Fibroblast of mammary gland (primary cell): ENCODE measurements around the gene LRGUK.

Source experiments
- DNase-seq: peaks from one replicate; pipeline ENCODE4 v3.0.0-alpha.2; 2010; ENCODE audit warnings: low read depth
- H3K4me3 ChIP-seq: 2 replicates; pipeline ENCODE4 v1.5.1; 2011; ENCODE audit warnings: low read depth, mild to moderate bottlenecking, low read length, moderate library complexity; ENCODE audit not compliant: control insufficient read depth
- TF ChIP-seq, protein P1 (sequence below): conservative IDR thresholded peaks from 2 replicates; pipeline ENCODE4 v1.5.1; 2011; ENCODE audit warnings: low read depth, low read length, inconsistent platforms; ENCODE audit not compliant: control insufficient read depth, insufficient read depth

LRGUK gene

DNA sequence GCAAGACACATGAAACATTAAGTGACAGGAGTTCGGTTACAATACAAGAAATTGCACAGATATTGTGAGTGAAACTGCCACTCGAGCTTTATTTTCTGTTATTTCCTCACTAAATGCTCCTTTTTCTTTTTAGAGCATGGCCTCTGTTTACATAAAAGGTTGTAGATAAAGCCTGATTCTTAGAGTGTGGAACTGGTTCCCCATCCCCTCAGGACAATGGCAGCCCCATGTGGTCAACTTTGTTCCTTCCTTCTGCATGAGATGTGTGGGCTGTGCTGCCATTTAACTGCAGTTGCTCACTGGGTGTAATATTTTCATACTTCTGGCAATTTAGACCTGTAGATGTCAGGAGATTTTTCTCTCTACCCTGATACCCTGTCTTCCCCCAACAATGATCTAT is 70.2 kb downstream of the LRGUK start:
- TF ChIP-seq, protein P1, sequence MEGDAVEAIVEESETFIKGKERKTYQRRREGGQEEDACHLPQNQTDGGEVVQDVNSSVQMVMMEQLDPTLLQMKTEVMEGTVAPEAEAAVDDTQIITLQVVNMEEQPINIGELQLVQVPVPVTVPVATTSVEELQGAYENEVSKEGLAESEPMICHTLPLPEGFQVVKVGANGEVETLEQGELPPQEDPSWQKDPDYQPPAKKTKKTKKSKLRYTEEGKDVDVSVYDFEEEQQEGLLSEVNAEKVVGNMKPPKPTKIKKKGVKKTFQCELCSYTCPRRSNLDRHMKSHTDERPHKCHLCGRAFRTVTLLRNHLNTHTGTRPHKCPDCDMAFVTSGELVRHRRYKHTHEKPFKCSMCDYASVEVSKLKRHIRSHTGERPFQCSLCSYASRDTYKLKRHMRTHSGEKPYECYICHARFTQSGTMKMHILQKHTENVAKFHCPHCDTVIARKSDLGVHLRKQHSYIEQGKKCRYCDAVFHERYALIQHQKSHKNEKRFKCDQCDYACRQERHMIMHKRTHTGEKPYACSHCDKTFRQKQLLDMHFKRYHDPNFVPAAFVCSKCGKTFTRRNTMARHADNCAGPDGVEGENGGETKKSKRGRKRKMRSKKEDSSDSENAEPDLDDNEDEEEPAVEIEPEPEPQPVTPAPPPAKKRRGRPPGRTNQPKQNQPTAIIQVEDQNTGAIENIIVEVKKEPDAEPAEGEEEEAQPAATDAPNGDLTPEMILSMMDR, result no peak
- H3K4me3 ChIP-seq, result no peak overlapping the region
- DNase-seq, result no peak

- TF ChIP-seq, protein P1, result no peak
- H3K4me3 ChIP-seq, result no peak overlapping the region
- no peak for DNase-seq
Observed at GRCh38 chr7:134200970-134201369, 73.8 kb downstream of the LRGUK start.

DNA sequence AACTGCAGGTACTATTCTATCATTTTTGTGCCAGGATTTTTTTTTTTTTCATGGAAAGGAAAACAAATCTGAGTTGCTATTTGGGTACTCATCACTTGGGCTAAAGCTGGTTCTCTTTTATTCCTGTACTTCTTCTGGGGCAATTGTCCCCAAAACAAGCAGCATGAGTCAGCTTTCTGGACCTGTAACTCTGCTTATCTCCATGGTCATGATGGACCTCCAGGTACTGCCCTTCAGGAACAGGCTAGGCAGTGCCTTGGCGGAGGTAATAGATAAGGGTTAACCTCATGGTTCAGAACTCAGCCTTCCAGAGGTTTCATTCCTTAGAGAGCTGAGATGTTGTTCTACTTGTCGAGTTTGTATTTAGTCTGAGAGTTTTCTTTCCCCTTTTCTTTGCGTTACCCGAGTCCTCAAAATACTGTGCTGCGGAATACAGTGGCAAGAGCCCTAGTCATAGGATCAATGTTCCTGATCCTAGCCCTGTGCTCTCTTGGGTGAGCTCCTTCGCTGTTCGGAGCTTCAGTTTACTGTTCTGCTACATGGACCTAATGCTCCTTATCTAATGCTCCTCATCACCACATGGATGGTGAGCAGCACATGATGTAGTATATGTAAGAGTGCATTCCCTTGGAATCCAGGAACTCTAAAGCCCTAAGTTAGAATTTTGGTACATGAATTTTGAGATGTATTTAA is 74.6 kb downstream of the LRGUK start:
- no peak for DNase-seq
- TF ChIP-seq, protein P1, result no peak
- H3K4me3 ChIP-seq, result no peak overlapping the region

DNA sequence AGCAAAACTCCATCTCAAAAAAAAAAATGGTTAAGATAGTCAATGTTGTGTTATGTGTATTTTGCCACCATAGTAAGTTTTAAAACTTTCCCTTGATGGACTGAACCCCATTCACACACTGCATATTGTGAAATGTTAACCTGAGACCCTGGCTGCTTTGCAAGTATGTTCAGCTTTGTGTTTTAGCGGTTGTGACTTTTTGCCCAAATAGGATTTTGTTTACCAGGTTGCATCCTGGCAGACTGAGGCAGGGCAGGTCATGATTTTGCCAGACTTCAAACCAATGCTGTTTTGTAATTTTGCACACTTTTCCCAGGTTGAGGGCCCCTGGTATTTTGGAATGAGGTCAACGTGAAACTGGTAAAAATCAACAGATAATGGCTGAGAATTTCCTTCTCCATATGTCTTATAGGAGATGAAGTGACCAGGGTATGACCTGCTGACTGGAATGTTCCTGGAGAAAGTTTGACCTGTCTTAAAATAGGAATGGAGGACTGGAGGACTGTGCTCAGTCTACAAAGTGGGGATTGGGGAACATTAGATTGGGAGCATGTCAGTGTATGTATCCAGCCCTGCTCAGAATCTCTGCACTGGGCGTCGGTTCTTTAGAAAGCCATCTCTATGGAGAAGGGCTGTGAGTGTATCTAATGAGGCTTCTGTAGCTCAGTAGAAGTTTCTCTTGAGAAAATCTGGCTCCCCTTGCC is 76.2 kb downstream of the LRGUK start:
- TF ChIP-seq, protein P1, result no peak
- no peak overlapping the region for H3K4me3 ChIP-seq
- no peak for DNase-seq

- no peak overlapping the region for H3K4me3 ChIP-seq
- no peak for DNase-seq
- TF ChIP-seq, protein P1, result no peak
Observed at GRCh38 chr7:134209322-134210015, 82.3 kb downstream of the LRGUK start.

- no peak overlapping the region for H3K4me3 ChIP-seq
- TF ChIP-seq, protein P1, result no peak
- no peak for DNase-seq
Observed at GRCh38 chr7:134210227-134210626, 83.1 kb downstream of the LRGUK start.
